H9 (cell line): ENCODE data around the gene FAM83E. TPM values are rescaled to one million over a fixed set of nuclear protein-coding genes. Genes with fewer than 3 reads are reported as not detected.

ENCODE experiments used
- DNase-seq: peaks from one replicate; pipeline ENCODE4 v3.0.0-alpha.2; 2017
- H2AFZ ChIP-seq: one replicate; pipeline ENCODE4 v1.6.1; 2013; ENCODE audit warnings: mild to moderate bottlenecking, low read length, control low read depth, moderate library complexity
- H2AK5ac ChIP-seq: 2 replicates; pipeline ENCODE4 v1.6.1; 2013; ENCODE audit warnings: low read length, control low read depth, mixed read lengths; ENCODE audit not compliant: insufficient read length
- H2BK120ac ChIP-seq: one replicate; pipeline ENCODE4 v1.6.1; 2013; ENCODE audit warnings: low read depth, mild to moderate bottlenecking, low read length, control low read depth, inconsistent platforms; ENCODE audit not compliant: poor library complexity, severe bottlenecking
- H2BK12ac ChIP-seq: 2 replicates; pipeline ENCODE4 v1.6.1; 2013; ENCODE audit warnings: low read length, control low read depth, mixed read lengths, low read depth; ENCODE audit not compliant: insufficient read length
- H2BK15ac ChIP-seq: 2 replicates; pipeline ENCODE4 v1.6.1; 2013; ENCODE audit warnings: low read depth, low read length, control low read depth
- H2BK20ac ChIP-seq: one replicate; pipeline ENCODE4 v1.6.1; 2013; ENCODE audit warnings: low read depth, mild to moderate bottlenecking, low read length, control low read depth, inconsistent platforms; ENCODE audit not compliant: poor library complexity, severe bottlenecking
- H2BK5ac ChIP-seq: 2 replicates; pipeline ENCODE4 v1.6.1; 2013; ENCODE audit warnings: low read length, control low read depth, mixed read lengths; ENCODE audit not compliant: insufficient read length
- H3K14ac ChIP-seq: 2 replicates; pipeline ENCODE4 v1.6.1; 2013; ENCODE audit warnings: low read length, control low read depth; ENCODE audit not compliant: insufficient read depth
- H3K18ac ChIP-seq: 2 replicates; pipeline ENCODE4 v1.6.1; 2013; ENCODE audit warnings: low read depth, mild to moderate bottlenecking, mixed read lengths, low read length, control low read depth; ENCODE audit not compliant: insufficient read length
- H3K23ac ChIP-seq: 2 replicates; pipeline ENCODE4 v1.6.1; 2013; ENCODE audit warnings: low read length, control low read depth, mixed read lengths, low read depth; ENCODE audit not compliant: insufficient read length
- H3K23me2 ChIP-seq: 2 replicates; pipeline ENCODE4 v1.6.1; 2013; ENCODE audit warnings: low read depth, mild to moderate bottlenecking, mixed read lengths, low read length, control low read depth; ENCODE audit not compliant: insufficient read length, poor library complexity, severe bottlenecking
- H3K27ac ChIP-seq: 2 replicates; pipeline ENCODE4 v1.5.1; 2013; ENCODE audit warnings: low read length, control low read depth, mixed read lengths, low read depth; ENCODE audit not compliant: insufficient read length
- H3K27me3 ChIP-seq: 2 replicates; pipeline ENCODE4 v1.6.1; 2013; ENCODE audit warnings: low read length, control low read depth, inconsistent platforms; ENCODE audit not compliant: insufficient read depth
- H3K4ac ChIP-seq: 2 replicates; pipeline ENCODE4 v1.6.1; 2013; ENCODE audit warnings: low read depth, mild to moderate bottlenecking, control low read depth, inconsistent platforms, low read length, moderate library complexity
- H3K4me1 ChIP-seq: 2 replicates; pipeline ENCODE4 v1.6.1; 2013; ENCODE audit warnings: low read length, control low read depth, inconsistent platforms; ENCODE audit not compliant: insufficient read depth
- H3K4me2 ChIP-seq: 2 replicates; pipeline ENCODE4 v1.6.1; 2013; ENCODE audit warnings: low read length, control low read depth, mixed read lengths; ENCODE audit not compliant: insufficient read length, insufficient read depth
- H3K56ac ChIP-seq: 2 replicates; pipeline ENCODE4 v1.6.1; 2013; ENCODE audit warnings: low read depth, mild to moderate bottlenecking, mixed read lengths, low read length, control low read depth; ENCODE audit not compliant: insufficient read length
- H3K79me1 ChIP-seq: 2 replicates; pipeline ENCODE4 v1.6.1; 2013; ENCODE audit warnings: low read depth, mild to moderate bottlenecking, moderate library complexity, low read length, control low read depth, inconsistent platforms; ENCODE audit not compliant: insufficient read depth, poor library complexity, severe bottlenecking
- H3K79me2 ChIP-seq: 2 replicates; pipeline ENCODE4 v1.6.1; 2013; ENCODE audit warnings: low read length, control low read depth, inconsistent platforms; ENCODE audit not compliant: insufficient read depth
- H3K9ac ChIP-seq: 2 replicates; pipeline ENCODE4 v1.6.1; 2013; ENCODE audit warnings: low read length, control low read depth, mixed read lengths; ENCODE audit not compliant: insufficient read length; ENCODE audit errors: extremely low read depth
- H3K9me3 ChIP-seq: one replicate; pipeline ENCODE4 v1.6.1; 2013; ENCODE audit warnings: low read depth, low read length, inconsistent platforms; ENCODE audit not compliant: control insufficient read depth
- H3T11ph ChIP-seq: one replicate; pipeline ENCODE4 v1.6.1; 2013; ENCODE audit warnings: mild to moderate bottlenecking, low read length, control low read depth, inconsistent platforms
- H4K20me1 ChIP-seq: one replicate; pipeline ENCODE4 v1.6.1; 2013; ENCODE audit not compliant: control insufficient read depth, insufficient read length, insufficient read depth
- H4K5ac ChIP-seq: 2 replicates; pipeline ENCODE4 v1.6.1; 2013; ENCODE audit warnings: low read depth, mild to moderate bottlenecking, mixed read lengths, low read length, control low read depth; ENCODE audit not compliant: insufficient read length
- H4K8ac ChIP-seq: replicated peaks from 2 replicates; pipeline ENCODE4 v1.6.1; 2013; ENCODE audit warnings: low read length, control low read depth, mixed read lengths, low read depth; ENCODE audit not compliant: insufficient read length
- H4K91ac ChIP-seq: 2 replicates; pipeline ENCODE4 v1.6.1; 2013; ENCODE audit warnings: low read depth, mild to moderate bottlenecking, moderate library complexity, mixed read lengths, low read length, control low read depth; ENCODE audit not compliant: insufficient read length
- H3K27ac Mint-ChIP-seq, 3 experiments: 2 replicates in 2 of 3; 3 replicates in 1 of 3; pipeline ENCODE4 v1.8.0; 2020 to 2021; ENCODE audit warnings: mixed read lengths in 3 of 3, mild to moderate bottlenecking in 1 of 3, moderate library complexity in 1 of 3
- H3K27me3 Mint-ChIP-seq: 2 replicates; pipeline ENCODE4 v1.8.0; 2021; ENCODE audit warnings: low read depth, mild to moderate bottlenecking, moderate library complexity, mixed read lengths
- H3K36me3 Mint-ChIP-seq, 3 experiments: 2 replicates in 2 of 3; 3 replicates in 1 of 3; pipeline ENCODE4 v1.8.0; 2020 to 2021; ENCODE audit warnings: low read depth in 3 of 3, mixed read lengths in 3 of 3; ENCODE audit not compliant: insufficient read depth in 1 of 3
- H3K4me1 Mint-ChIP-seq, 2 experiments: 2 replicates each; pipeline ENCODE4 v1.8.0; 2020; ENCODE audit warnings: mixed read lengths in 2 of 2
- H3K4me3 Mint-ChIP-seq, 2 experiments: 2 replicates in 1 of 2; 3 replicates in 1 of 2; pipeline ENCODE4 v1.8.0; 2020 to 2021; ENCODE audit warnings: mild to moderate bottlenecking in 2 of 2, mixed read lengths in 2 of 2, moderate library complexity in 1 of 2
- H3K9me3 Mint-ChIP-seq, 2 experiments: 2 replicates in 1 of 2; 3 replicates in 1 of 2; pipeline ENCODE4 v1.8.0; 2020; ENCODE audit warnings: mild to moderate bottlenecking in 2 of 2, mixed read lengths in 2 of 2, moderate library complexity in 1 of 2
- CTCF ChIP-seq: fragments of 200-600 bp; sonication (generic); conservative IDR thresholded peaks from 3 replicates; pipeline ENCODE4 v1.8.0; 2021; ENCODE audit warnings: antibody characterized with exemption, mild to moderate bottlenecking
- WGBS: extraction: QIAGEN DNeasy Blood & Tissue Kit; methylation state at CpG from one replicate; pipeline ENCODE4 v1.1.7; 2013; ENCODE audit warnings: missing lambda C conversion rate, low lambda C conversion rate, mixed read lengths; ENCODE audit not compliant: insufficient read length; ENCODE audit errors: extremely low coverage; 5-methylcytosine and 5-hydroxymethylcytosine counted together
- total RNA-seq: library from RNA; stranded (reverse); gene quantifications from 2 replicates; pipeline ENCODE4 v1.2.1, GENCODE V29; 2021

The FAM83E gene
- total RNA-seq, 1 experiment from 2014 or later = 9.2 TPM

GRCh38 chr19:48618278-48618915 is 3.5 kb upstream of the FAM83E start:
- peaks cover 4% of the 10 kb centered on the region for H3K79me1 ChIP-seq
- H3K18ac ChIP-seq = peak overlapping the region; percentile 91
- H4K8ac ChIP-seq = no peak overlapping the region
- TF ChIP-seq CTCF = no peak
- peaks cover 11% of the 10 kb centered on the region for H3K23me2 ChIP-seq
- H3K9me3 Mint-ChIP-seq = no peaks in the 10 kb centered on the region; a peak in 1 of 5 replicates
- peaks cover 18% of the 10 kb centered on the region for H3K79me2 ChIP-seq
- peak overlapping the region; percentile 97 to 99 for H3K4me3 Mint-ChIP-seq
- H3K36me3 Mint-ChIP-seq = peaks cover 40 to 61% (median 55%) of the 10 kb centered on the region in 3 experiments
- H3T11ph ChIP-seq = no peak overlapping the region
- peak overlapping the region; percentile 74 for H2BK120ac ChIP-seq
- H4K5ac ChIP-seq = peak overlapping the region; percentile 91
- peak overlapping the region; percentile 96 to 100 (median 99) for H3K27ac Mint-ChIP-seq
- no peak overlapping the region for H2BK12ac ChIP-seq
- H2BK5ac ChIP-seq = peak overlapping the region; percentile 94
- H3K23ac ChIP-seq = no peak overlapping the region
- H3K27ac ChIP-seq = peak overlapping the region; percentile 25
- no peak overlapping the region for H2BK15ac ChIP-seq
- H3K27me3 ChIP-seq = no peaks in the 10 kb centered on the region
- peak overlapping the region; percentile 99 for H3K9ac ChIP-seq
- no CpG with 5 or more reads among the region's 18 CpGs for WGBS
- no peaks in the 10 kb centered on the region for H3K9me3 ChIP-seq
- H3K14ac ChIP-seq = peak overlapping the region; percentile 92; the same call in 1 of the 2 replicates
- H2AFZ ChIP-seq = no peak overlapping the region
- peak overlapping the region; percentile 10 for H3K56ac ChIP-seq
- H3K27me3 Mint-ChIP-seq = no peaks in the 10 kb centered on the region; the same call in 1 of the 2 replicates
- peak overlapping the region; percentile 85 for H4K91ac ChIP-seq
- no peak overlapping the region for H2BK20ac ChIP-seq
- peak overlapping the region; percentile 54; the same call in 1 of the 2 replicates for H3K4ac ChIP-seq
- no peak for DNase-seq
- H3K4me1 ChIP-seq = peaks cover 6% of the 10 kb centered on the region; the same call in 1 of the 2 replicates
- H4K20me1 ChIP-seq = no peaks in the 10 kb centered on the region
- peak overlapping the region; percentile 87 for H3K4me2 ChIP-seq
- H2AK5ac ChIP-seq = no peak overlapping the region
- peaks cover 42 to 56% of the 10 kb centered on the region in 2 experiments for H3K4me1 Mint-ChIP-seq
